Measurements from ENCODE around the gene TTLL5.
A peak's percentile ranks its signal among the peaks of the same experiment; 100 is the strongest.
"Not testable (repeated sequence)": the region's sequence is repeated elsewhere in the genome, so short reads cannot be mapped to it uniquely, and the experiment has no call there.

Gene TTLL5

GRCh38 chr14:75917322-75917945, 256.4 kb downstream of the TTLL5 start:
- Mint-ChIP-seq H3K36me3 (no peaks in the 10 kb centered on the region), H3K9me3 (no peaks in the 10 kb centered on the region), H3K27ac (peak overlapping the region; percentile 64), H3K4me3 (no peak overlapping the region), H3K4me1 (no peaks in the 10 kb centered on the region)
- ATAC-seq (no peak), DNase-seq (ENCODE audit: low spot score in 2 of 2) (no peak)

- H3K9me3 Mint-ChIP-seq, result no peaks in the 10 kb centered on the region
- peak overlapping the region; percentile 64 for H3K27ac Mint-ChIP-seq
- H3K4me3 Mint-ChIP-seq, result no peak overlapping the region
- DNase-seq (ENCODE audit: low spot score in 2 of 2), result no peak
- no peaks in the 10 kb centered on the region for H3K4me1 Mint-ChIP-seq
- no peak for ATAC-seq
- H3K36me3 Mint-ChIP-seq, result no peaks in the 10 kb centered on the region
Observed at GRCh38 chr14:75917946-75918335, 256.9 kb downstream of the TTLL5 start.

- not testable (repeated sequence) for ATAC-seq; H3K27ac Mint-ChIP-seq; H3K9me3 Mint-ChIP-seq; DNase-seq (ENCODE audit: low spot score in 2 of 2); H3K36me3 Mint-ChIP-seq; H3K4me1 Mint-ChIP-seq; H3K4me3 Mint-ChIP-seq
Observed at GRCh38 chr14:75920421-75920820, 259.4 kb downstream of the TTLL5 start.

GRCh38 chr14:75925141-75925840, 264.2 kb downstream of the TTLL5 start:
- not testable (repeated sequence) for H3K36me3 Mint-ChIP-seq; H3K4me3 Mint-ChIP-seq; H3K4me1 Mint-ChIP-seq; H3K9me3 Mint-ChIP-seq; DNase-seq (ENCODE audit: low spot score in 2 of 2); H3K27ac Mint-ChIP-seq; ATAC-seq

GRCh38 chr14:75926431-75927115, 265.5 kb downstream of the TTLL5 start:
- no peak for DNase-seq (ENCODE audit: low spot score in 2 of 2)
- no peaks in the 10 kb centered on the region for H3K36me3 Mint-ChIP-seq
- ATAC-seq, result no peak
- H3K4me3 Mint-ChIP-seq, result no peak overlapping the region
- H3K27ac Mint-ChIP-seq, result no peak overlapping the region
- H3K4me1 Mint-ChIP-seq, result no peaks in the 10 kb centered on the region
- no peaks in the 10 kb centered on the region for H3K9me3 Mint-ChIP-seq

- no peaks in the 10 kb centered on the region for H3K9me3 Mint-ChIP-seq
- H3K4me1 Mint-ChIP-seq, result no peaks in the 10 kb centered on the region
- ATAC-seq (no peak), DNase-seq (ENCODE audit: low spot score in 2 of 2) (no peak)
- no peaks in the 10 kb centered on the region for H3K36me3 Mint-ChIP-seq
- no peak overlapping the region for H3K27ac Mint-ChIP-seq
- no peak overlapping the region for H3K4me3 Mint-ChIP-seq
Observed at GRCh38 chr14:75927564-75928087, 266.6 kb downstream of the TTLL5 start.

- Mint-ChIP-seq H3K27ac (no peak overlapping the region), H3K9me3 (no peaks in the 10 kb centered on the region)
Observed at GRCh38 chr14:75928690-75929181, 267.7 kb downstream of the TTLL5 start.

GRCh38 chr14:75933712-75934296, 272.8 kb downstream of the TTLL5 start:
- H3K36me3 Mint-ChIP-seq, result no peaks in the 10 kb centered on the region
- DNase-seq (ENCODE audit: low spot score in 2 of 2) (no peak), ATAC-seq (no peak)
- no peak overlapping the region for H3K27ac Mint-ChIP-seq
- H3K4me3 Mint-ChIP-seq, result no peak overlapping the region
- H3K9me3 Mint-ChIP-seq, result no peaks in the 10 kb centered on the region
- H3K4me1 Mint-ChIP-seq, result no peaks in the 10 kb centered on the region

More at GRCh38 chr14:75928690-75929181, 267.7 kb downstream of the TTLL5 start:
- Mint-ChIP-seq H3K36me3 (no peaks in the 10 kb centered on the region), H3K4me1 (no peaks in the 10 kb centered on the region), H3K4me3 (no peak overlapping the region)
- no peak for DNase-seq (ENCODE audit: low spot score in 2 of 2)
- no peak for ATAC-seq

- no peak overlapping the region for H3K4me3 Mint-ChIP-seq
- H3K9me3 Mint-ChIP-seq, result no peaks in the 10 kb centered on the region
- no peak overlapping the region for H3K27ac Mint-ChIP-seq
- ATAC-seq (no peak), DNase-seq (ENCODE audit: low spot score in 2 of 2) (no peak)
- no peaks in the 10 kb centered on the region for H3K36me3 Mint-ChIP-seq
- no peaks in the 10 kb centered on the region for H3K4me1 Mint-ChIP-seq
Observed at GRCh38 chr14:75934998-75935628, 274.1 kb downstream of the TTLL5 start.

GRCh38 chr14:75939200-75939599, 278.2 kb downstream of the TTLL5 start:
- no peak overlapping the region for H3K4me3 Mint-ChIP-seq
- no peak overlapping the region for H3K27ac Mint-ChIP-seq
- ATAC-seq, result no peak
- no peaks in the 10 kb centered on the region for H3K9me3 Mint-ChIP-seq
- no peaks in the 10 kb centered on the region for H3K4me1 Mint-ChIP-seq
- DNase-seq (ENCODE audit: low spot score in 2 of 2), result no peak
- peaks cover 7% of the 10 kb centered on the region for H3K36me3 Mint-ChIP-seq

- Mint-ChIP-seq H3K4me1 (no peaks in the 10 kb centered on the region), H3K9me3 (no peaks in the 10 kb centered on the region), H3K36me3 (peaks cover 7% of the 10 kb centered on the region), H3K4me3 (no peak overlapping the region), H3K27ac (no peak overlapping the region)
- no peak for DNase-seq (ENCODE audit: low spot score in 2 of 2)
- no peak for ATAC-seq
Observed at GRCh38 chr14:75941030-75941429, 280.0 kb downstream of the TTLL5 start.

- no peaks in the 10 kb centered on the region for H3K9me3 Mint-ChIP-seq
- no peak for ATAC-seq
- no peak for DNase-seq (ENCODE audit: low spot score in 2 of 2)
- H3K27ac Mint-ChIP-seq, result no peak overlapping the region
- no peaks in the 10 kb centered on the region for H3K4me1 Mint-ChIP-seq
- H3K36me3 Mint-ChIP-seq, result peaks cover 7% of the 10 kb centered on the region
- no peak overlapping the region for H3K4me3 Mint-ChIP-seq
Observed at GRCh38 chr14:75944607-75945241, 283.7 kb downstream of the TTLL5 start.

- ATAC-seq, result no peak
- Mint-ChIP-seq H3K27ac (peak overlapping the region; percentile 33), H3K36me3 (peaks cover 2% of the 10 kb centered on the region), H3K4me1 (no peaks in the 10 kb centered on the region), H3K9me3 (no peaks in the 10 kb centered on the region), H3K4me3 (no peak overlapping the region)
- DNase-seq (ENCODE audit: low spot score in 2 of 2), result no peak
Observed at GRCh38 chr14:75946785-75947184, 285.7 kb downstream of the TTLL5 start.

- no peak for ATAC-seq
- Mint-ChIP-seq H3K9me3 (peaks cover 6% of the 10 kb centered on the region), H3K4me1 (no peaks in the 10 kb centered on the region), H3K27ac (no peak overlapping the region), H3K36me3 (peaks cover 4% of the 10 kb centered on the region), H3K4me3 (no peak overlapping the region)
- no peak for DNase-seq (ENCODE audit: low spot score in 2 of 2)
Observed at GRCh38 chr14:75952489-75952888, 291.4 kb downstream of the TTLL5 start.

Data from stimulated activated effector memory CD8-positive, alpha-beta T cell treated with anti-CD3 and anti-CD28 coated beads, Interleukin-12 subunit alpha, Interleukin-12 subunit beta, amount 100 ng/mL, for 72 hours (primary cell).